Muscle layer of duodenum (tissue), 2 donors: ENCODE measurements around the gene MYBPC1.
"Not testable (repeated sequence)": the region's sequence is repeated elsewhere in the genome, so short reads cannot be mapped to it uniquely, and the experiment has no call there.

ENCODE experiments used
- H3K27ac ChIP-seq: one replicate; pipeline ENCODE4 v1.7.0; 2013; ENCODE audit warnings: mild to moderate bottlenecking, low read length
- H3K27me3 ChIP-seq: one replicate; pipeline ENCODE4 v1.7.0; 2013; ENCODE audit warnings: low read depth, mild to moderate bottlenecking, control low read depth, low read length
- H3K36me3 ChIP-seq, 2 donors: one replicate each; pipeline ENCODE4 v1.7.0; 2013; ENCODE audit warnings: low read length in 2 of 2, control low read depth in 1 of 2, mild to moderate bottlenecking in 1 of 2; ENCODE audit not compliant: insufficient read depth in 2 of 2, control insufficient read depth in 1 of 2
- H3K4me1 ChIP-seq, 2 donors: one replicate each; pipeline ENCODE4 v1.7.0; 2013; ENCODE audit warnings: low read length in 2 of 2, mild to moderate bottlenecking in 2 of 2, control low read depth in 1 of 2, moderate library complexity in 1 of 2; ENCODE audit not compliant: insufficient read depth in 2 of 2, control insufficient read depth in 1 of 2
- H3K4me3 ChIP-seq, 2 donors: one replicate each; pipeline ENCODE4 v1.7.0; 2013; ENCODE audit warnings: low read length in 2 of 2, low read depth in 1 of 2, mild to moderate bottlenecking in 1 of 2
- H3K9me3 ChIP-seq, 2 donors: one replicate each; pipeline ENCODE4 v1.7.0; 2013; ENCODE audit warnings: low read length in 2 of 2, control low read depth in 1 of 2, mild to moderate bottlenecking in 1 of 2; ENCODE audit not compliant: control insufficient read depth in 1 of 2
- donor health status: healthy.

Gene MYBPC1

GRCh38 chr12:101713059-101713682 is 118.4 kb downstream of the MYBPC1 start:
- Histone ChIP-seq H3K9me3 (no peaks in the 10 kb centered on the region), H3K27ac (peak overlapping the region; percentile 74), H3K4me1 (peaks cover 9 to 15% of the 10 kb centered on the region in 2 donors), H3K36me3 (no peaks in the 10 kb centered on the region), H3K4me3 (peak overlapping the region; percentile 12 to 48), H3K27me3 (no peaks in the 10 kb centered on the region)

GRCh38 chr12:101713930-101714329 is 119.2 kb downstream of the MYBPC1 start:
- peaks cover 9 to 15% of the 10 kb centered on the region in 2 donors for H3K4me1 ChIP-seq
- peak overlapping the region; percentile 74 for H3K27ac ChIP-seq
- no peaks in the 10 kb centered on the region for H3K36me3 ChIP-seq
- H3K4me3 ChIP-seq = no peak overlapping the region
- no peaks in the 10 kb centered on the region for H3K9me3 ChIP-seq
- no peaks in the 10 kb centered on the region for H3K27me3 ChIP-seq

GRCh38 chr12:101714877-101715444 is 120.2 kb downstream of the MYBPC1 start:
- peak overlapping the region; percentile 19 for H3K27ac ChIP-seq

GRCh38 chr12:101719566-101719965 is 124.8 kb downstream of the MYBPC1 start:
- Histone ChIP-seq H3K27me3 (no peaks in the 10 kb centered on the region), H3K36me3 (peaks cover 7 to 11% of the 10 kb centered on the region in 2 donors), H3K27ac (no peak overlapping the region), H3K9me3 (no peaks in the 10 kb centered on the region), H3K4me3 (no peak overlapping the region), H3K4me1 (peaks cover 0 to 6% of the 10 kb centered on the region in 2 donors)

More at GRCh38 chr12:101714877-101715444, 120.2 kb downstream of the MYBPC1 start:
- Histone ChIP-seq H3K4me1 (peaks cover 9 to 12% of the 10 kb centered on the region in 2 donors), H3K36me3 (no peaks in the 10 kb centered on the region), H3K9me3 (no peaks in the 10 kb centered on the region), H3K27me3 (no peaks in the 10 kb centered on the region), H3K4me3 (no peak overlapping the region)

GRCh38 chr12:101720118-101720517 is 125.3 kb downstream of the MYBPC1 start:
- Histone ChIP-seq H3K4me3 (no peak overlapping the region), H3K4me1 (peaks cover 0 to 5% of the 10 kb centered on the region in 2 donors), H3K36me3 (peaks cover 11% of the 10 kb centered on the region in 2 donors), H3K9me3 (no peaks in the 10 kb centered on the region), H3K27ac (no peak overlapping the region), H3K27me3 (no peaks in the 10 kb centered on the region)

GRCh38 chr12:101722392-101722791 is 127.6 kb downstream of the MYBPC1 start:
- H3K4me3 ChIP-seq = no peak overlapping the region
- no peaks in the 10 kb centered on the region for H3K4me1 ChIP-seq
- no peaks in the 10 kb centered on the region for H3K27me3 ChIP-seq
- peaks cover 16 to 23% of the 10 kb centered on the region in 2 donors for H3K36me3 ChIP-seq
- H3K27ac ChIP-seq = no peak overlapping the region
- H3K9me3 ChIP-seq = no peaks in the 10 kb centered on the region

- Histone ChIP-seq H3K36me3 (peaks cover 25 to 29% of the 10 kb centered on the region in 2 donors), H3K9me3 (no peaks in the 10 kb centered on the region), H3K4me3 (no peak overlapping the region), H3K4me1 (no peaks in the 10 kb centered on the region), H3K27me3 (no peaks in the 10 kb centered on the region), H3K27ac (no peak overlapping the region)
Measured at GRCh38 chr12:101727098-101727497, 132.3 kb downstream of the MYBPC1 start.

- H3K4me3 ChIP-seq = no peak overlapping the region
- H3K27ac ChIP-seq = no peak overlapping the region
- H3K36me3 ChIP-seq = peaks cover 26 to 29% of the 10 kb centered on the region in 2 donors
- H3K4me1 ChIP-seq = no peaks in the 10 kb centered on the region
- no peaks in the 10 kb centered on the region for H3K27me3 ChIP-seq
- H3K9me3 ChIP-seq = no peaks in the 10 kb centered on the region
Measured at GRCh38 chr12:101729842-101730241, 135.1 kb downstream of the MYBPC1 start.

- Histone ChIP-seq H3K9me3 (no peaks in the 10 kb centered on the region), H3K27me3 (no peaks in the 10 kb centered on the region), H3K36me3 (peaks cover 19 to 22% of the 10 kb centered on the region in 2 donors), H3K27ac (no peak overlapping the region), H3K4me3 (no peak overlapping the region), H3K4me1 (no peaks in the 10 kb centered on the region)
Measured at GRCh38 chr12:101732318-101732717, 137.5 kb downstream of the MYBPC1 start.

GRCh38 chr12:101733166-101733565 is 138.4 kb downstream of the MYBPC1 start:
- no peak overlapping the region for H3K4me3 ChIP-seq
- no peaks in the 10 kb centered on the region for H3K27me3 ChIP-seq
- H3K36me3 ChIP-seq = peaks cover 22 to 24% of the 10 kb centered on the region in 2 donors
- H3K9me3 ChIP-seq = no peaks in the 10 kb centered on the region
- no peak overlapping the region for H3K27ac ChIP-seq
- H3K4me1 ChIP-seq = no peaks in the 10 kb centered on the region

- H3K4me3 ChIP-seq, H3K9me3 ChIP-seq, H3K27me3 ChIP-seq, H3K27ac ChIP-seq, H3K4me1 ChIP-seq: not testable (repeated sequence)
- peaks cover 19 to 25% of the 10 kb centered on the region in 2 donors for H3K36me3 ChIP-seq
Measured at GRCh38 chr12:101734482-101734881, 139.7 kb downstream of the MYBPC1 start.
